ENCODE measurements around the gene KRTAP3-1.

- no peak for TF ChIP-seq CTCF (IDR thresholded peaks at IDR 0.05)
- TF ChIP-seq POLR2A (IDR thresholded peaks at IDR 0.05), result no peak
Measured at GRCh38 chr17:41009301-41009760, 403 bp upstream of the KRTAP3-1 start.
